Activated naive CD8-positive, alpha-beta T cell treated with anti-CD3 and anti-CD28 coated beads for 36 hours (primary cell): ENCODE results near the gene LRMDA. TPM values are rescaled to one million over a fixed set of nuclear protein-coding genes. Genes with fewer than 3 reads are reported as not detected.

Experiments
- DNase-seq: peaks from one replicate; pipeline ENCODE4 v3.0.0; 2021
- H3K27ac Mint-ChIP-seq: one replicate; pipeline ENCODE4 v1.8.0; 2022; ENCODE audit warnings: mild to moderate bottlenecking, moderate library complexity, mixed read lengths
- H3K27me3 Mint-ChIP-seq: one replicate; pipeline ENCODE4 v1.8.0; 2022; ENCODE audit warnings: mild to moderate bottlenecking, mixed read lengths
- H3K36me3 Mint-ChIP-seq: one replicate; pipeline ENCODE4 v1.8.0; 2021; ENCODE audit warnings: mild to moderate bottlenecking, mixed read lengths
- H3K4me1 Mint-ChIP-seq: one replicate; pipeline ENCODE4 v1.8.0; 2021; ENCODE audit warnings: mixed read lengths
- H3K4me3 Mint-ChIP-seq: one replicate; pipeline ENCODE4 v1.8.0; 2022; ENCODE audit warnings: mild to moderate bottlenecking, moderate library complexity, mixed read lengths
- H3K9me3 Mint-ChIP-seq: one replicate; pipeline ENCODE4 v1.8.0; 2022; ENCODE audit warnings: mixed read lengths
- total RNA-seq, 2 experiments: library from RNA; stranded (reverse); gene quantifications; one replicate each; pipeline ENCODE4 v1.2.3, GENCODE V29; 2021

Gene LRMDA
- total RNA-seq, 2 experiments from 2014 or later: not detected

DNA sequence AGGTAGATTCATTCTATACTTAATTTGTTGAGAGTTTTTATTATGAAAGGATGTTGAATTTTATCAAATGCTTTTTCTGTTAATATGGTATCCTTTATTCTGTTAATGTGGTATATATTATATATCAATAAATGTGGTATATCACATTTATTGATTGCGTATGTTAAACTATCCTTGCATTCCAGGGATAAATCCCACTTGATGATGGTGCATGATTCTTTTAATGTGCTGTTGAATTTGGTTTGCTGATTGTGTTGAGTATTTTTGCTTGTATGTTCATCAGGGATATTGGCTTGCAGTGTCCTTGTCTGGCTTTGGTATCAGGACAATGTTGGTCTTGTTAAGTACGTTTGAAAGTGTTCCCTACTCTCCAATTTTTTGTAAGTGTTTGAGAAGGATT lies 11.9 kb downstream of the LRMDA start:
- no peak for DNase-seq
- H3K27ac Mint-ChIP-seq: no peak overlapping the region
- H3K9me3 Mint-ChIP-seq: peaks cover 16% of the 10 kb centered on the region
- no peaks in the 10 kb centered on the region for H3K4me1 Mint-ChIP-seq
- no peak overlapping the region for H3K4me3 Mint-ChIP-seq
- no peaks in the 10 kb centered on the region for H3K36me3 Mint-ChIP-seq
- peaks cover 14% of the 10 kb centered on the region for H3K27me3 Mint-ChIP-seq

DNA sequence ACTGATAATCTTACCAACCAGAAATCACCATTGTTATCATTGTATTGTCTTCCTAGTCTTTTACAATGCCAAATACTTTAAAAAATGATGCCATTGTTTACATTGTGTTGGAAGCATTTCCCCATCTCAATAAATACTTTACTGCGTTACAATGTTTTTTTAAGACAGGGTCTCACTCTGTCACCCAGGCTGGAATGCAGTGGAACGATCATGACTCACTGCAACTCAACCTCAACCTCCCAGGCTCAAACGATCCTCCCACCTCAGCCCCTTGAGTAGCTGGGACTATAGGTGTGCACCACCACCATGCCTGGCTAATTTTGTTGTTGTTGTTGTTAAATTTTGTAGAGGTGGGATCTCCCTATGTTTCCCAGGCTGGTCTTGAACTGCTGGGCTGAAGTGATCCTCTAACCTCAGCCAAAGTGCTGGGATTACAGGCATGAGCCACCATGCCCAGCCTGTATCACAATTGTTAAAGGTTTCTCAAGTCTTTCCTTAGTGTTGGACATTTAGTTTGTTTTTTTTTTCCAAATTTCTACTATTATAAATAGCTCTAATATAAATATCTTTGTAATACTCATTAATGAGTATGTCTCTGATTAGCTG lies 13.5 kb downstream of the LRMDA start:
- no peaks in the 10 kb centered on the region for H3K4me1 Mint-ChIP-seq
- H3K36me3 Mint-ChIP-seq: no peaks in the 10 kb centered on the region
- H3K27me3 Mint-ChIP-seq: peaks cover 22% of the 10 kb centered on the region
- no peak for DNase-seq
- no peak overlapping the region for H3K4me3 Mint-ChIP-seq
- H3K9me3 Mint-ChIP-seq: peaks cover 16% of the 10 kb centered on the region
- H3K27ac Mint-ChIP-seq: no peak overlapping the region

DNA sequence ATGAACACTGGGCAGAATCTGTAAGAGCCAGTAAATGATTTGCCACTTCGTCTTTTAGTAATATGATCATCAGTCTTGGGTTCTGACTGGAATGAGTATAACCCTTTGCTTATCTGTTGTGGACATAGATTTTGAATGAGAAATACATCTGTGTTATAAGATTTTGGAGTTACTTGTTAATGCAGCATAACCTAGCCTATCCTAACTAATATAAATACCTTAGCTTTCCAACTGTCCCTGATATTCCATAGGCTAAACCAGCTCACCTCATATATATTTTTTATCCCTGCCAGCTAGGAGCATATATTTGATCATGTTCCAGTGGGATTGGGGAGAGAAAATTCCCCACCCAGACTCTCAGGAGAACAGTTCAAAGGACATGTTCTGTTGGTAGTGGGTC lies 15.1 kb downstream of the LRMDA start:
- H3K4me1 Mint-ChIP-seq: no peaks in the 10 kb centered on the region
- peaks cover 26% of the 10 kb centered on the region for H3K27me3 Mint-ChIP-seq
- peaks cover 16% of the 10 kb centered on the region for H3K9me3 Mint-ChIP-seq
- H3K4me3 Mint-ChIP-seq: no peak overlapping the region
- DNase-seq: no peak
- H3K27ac Mint-ChIP-seq: no peak overlapping the region
- no peaks in the 10 kb centered on the region for H3K36me3 Mint-ChIP-seq

DNA sequence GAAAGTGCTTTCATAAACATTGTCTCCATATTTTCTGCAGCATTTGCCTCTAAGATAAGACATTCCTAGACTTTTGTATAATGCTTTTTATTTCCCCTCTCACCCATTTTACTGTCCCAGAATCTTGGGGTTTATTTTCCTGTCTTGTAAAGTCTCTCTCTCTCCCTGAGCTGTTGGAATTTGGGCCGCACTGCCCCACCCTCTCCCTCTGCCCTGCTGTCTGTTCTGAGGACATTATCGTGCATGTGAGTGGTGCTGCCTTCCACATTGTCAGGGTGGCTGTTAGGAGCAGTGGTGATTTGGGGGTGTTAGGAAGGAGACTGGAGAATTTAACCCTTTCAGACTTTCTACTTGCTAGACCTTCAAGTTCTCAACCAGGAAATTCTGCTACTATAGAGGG lies 16.7 kb downstream of the LRMDA start:
- H3K4me1 Mint-ChIP-seq: no peaks in the 10 kb centered on the region
- no peak overlapping the region for H3K4me3 Mint-ChIP-seq
- no peaks in the 10 kb centered on the region for H3K36me3 Mint-ChIP-seq
- no peak for DNase-seq
- peaks cover 20% of the 10 kb centered on the region for H3K27me3 Mint-ChIP-seq
- no peak overlapping the region for H3K27ac Mint-ChIP-seq
- H3K9me3 Mint-ChIP-seq: peaks cover 9% of the 10 kb centered on the region

DNA sequence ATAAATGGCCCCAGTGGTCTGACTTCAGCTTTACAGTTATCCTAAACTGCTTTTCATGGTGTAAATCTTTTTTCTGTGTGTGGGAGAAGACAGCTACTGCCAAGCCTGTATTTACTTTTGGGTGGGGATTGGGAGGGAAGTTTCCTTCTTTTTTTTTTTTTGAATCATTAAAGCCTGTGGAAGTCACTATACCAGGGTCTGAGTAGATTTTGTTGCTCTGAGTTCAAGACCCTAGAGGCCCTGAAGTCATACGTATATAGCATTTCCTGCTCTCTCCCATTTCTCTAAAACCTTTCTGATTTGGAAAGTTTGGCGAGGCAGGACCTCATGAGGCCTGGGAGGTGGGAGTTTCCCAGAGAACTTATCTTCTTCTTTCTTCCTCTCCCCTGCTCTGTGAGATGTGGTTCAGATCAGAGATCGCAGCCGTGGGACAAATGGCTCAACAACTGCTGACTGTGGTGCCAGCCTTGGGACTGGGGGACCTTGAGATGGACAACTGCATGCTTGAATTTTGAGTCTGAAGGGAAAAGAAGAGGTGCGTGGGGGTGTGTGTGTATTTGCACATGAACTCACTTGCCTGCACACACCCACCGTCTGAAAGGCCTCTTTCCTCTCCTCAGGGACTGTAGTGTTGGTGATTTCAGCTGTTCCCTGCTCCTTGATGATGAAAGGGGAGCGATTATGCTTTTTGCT lies 18.1 kb downstream of the LRMDA start:
- Mint-ChIP-seq H3K27ac (no peak overlapping the region), H3K27me3 (peaks cover 16% of the 10 kb centered on the region), H3K9me3 (no peaks in the 10 kb centered on the region), H3K4me3 (no peak overlapping the region), H3K36me3 (no peaks in the 10 kb centered on the region), H3K4me1 (no peaks in the 10 kb centered on the region)
- DNase-seq: no peak

DNA sequence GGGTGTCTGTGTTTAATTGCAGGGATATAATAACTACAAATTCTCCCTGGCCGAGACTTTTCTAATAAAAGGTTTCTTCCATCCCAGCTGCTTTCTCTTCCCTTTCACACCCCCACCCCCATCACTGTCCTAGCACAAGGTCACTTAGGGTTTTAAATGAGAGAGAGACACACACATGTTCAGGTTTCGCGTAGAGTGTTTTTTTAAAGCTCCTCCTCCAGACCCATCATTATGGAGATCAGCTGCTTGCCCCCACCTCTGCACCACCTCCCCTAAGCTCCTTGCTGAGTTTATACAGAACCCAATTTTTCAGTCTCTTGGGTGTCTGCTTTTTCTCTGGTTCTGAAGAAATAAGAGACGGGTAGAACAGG lies 18.6 kb downstream of the LRMDA start:
- Mint-ChIP-seq H3K36me3 (no peaks in the 10 kb centered on the region), H3K27ac (no peak overlapping the region), H3K27me3 (peaks cover 16% of the 10 kb centered on the region), H3K4me1 (no peaks in the 10 kb centered on the region), H3K9me3 (no peaks in the 10 kb centered on the region), H3K4me3 (no peak overlapping the region)
- no peak for DNase-seq

DNA sequence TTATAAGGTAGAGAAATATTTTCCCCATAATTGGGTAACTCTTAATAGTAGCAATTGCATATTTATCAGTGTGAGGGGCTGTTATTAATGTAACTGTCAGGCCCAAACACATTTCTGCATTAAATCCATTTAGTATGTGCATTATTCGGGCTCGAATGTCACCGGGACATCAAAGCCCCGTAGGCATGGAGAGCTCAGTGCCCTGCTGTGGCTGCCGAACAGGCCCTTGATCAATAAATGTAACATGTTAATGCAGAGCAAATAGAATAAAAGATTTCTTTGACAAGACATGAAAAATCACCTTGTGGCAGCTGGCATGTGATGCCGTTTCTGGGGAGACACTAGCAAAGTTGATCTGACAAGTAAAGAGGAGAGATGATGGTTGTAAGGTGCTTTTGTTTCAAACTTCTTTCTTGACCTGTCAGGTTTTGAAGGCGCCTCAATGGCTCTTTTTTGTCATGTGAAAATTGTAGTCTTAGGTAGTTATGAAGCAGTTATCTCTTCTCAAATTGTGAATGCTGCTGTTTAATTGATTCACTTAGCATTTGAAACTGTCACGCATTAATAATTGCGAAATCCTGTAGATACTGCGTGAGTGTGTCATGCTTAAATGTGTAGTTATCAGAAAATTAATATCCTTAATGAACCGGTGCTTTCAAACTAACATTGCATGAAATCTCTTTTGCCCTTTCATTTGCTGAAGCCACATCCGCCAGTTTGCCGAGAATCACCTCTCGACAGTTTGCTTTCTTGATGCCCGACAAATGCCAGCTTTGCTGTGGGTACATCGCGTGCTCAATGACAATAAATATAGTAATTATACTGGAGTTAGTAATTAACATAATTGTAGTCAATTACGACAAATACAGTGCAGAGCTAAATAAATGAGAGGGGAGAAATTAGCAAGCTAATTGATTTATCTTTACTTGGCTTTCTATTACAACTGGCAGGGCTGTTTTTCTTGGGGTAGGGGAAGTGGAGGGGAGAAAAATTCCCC lies 19.5 kb downstream of the LRMDA start:
- H3K4me3 Mint-ChIP-seq: no peak overlapping the region
- peaks cover 16% of the 10 kb centered on the region for H3K27me3 Mint-ChIP-seq

DNA sequence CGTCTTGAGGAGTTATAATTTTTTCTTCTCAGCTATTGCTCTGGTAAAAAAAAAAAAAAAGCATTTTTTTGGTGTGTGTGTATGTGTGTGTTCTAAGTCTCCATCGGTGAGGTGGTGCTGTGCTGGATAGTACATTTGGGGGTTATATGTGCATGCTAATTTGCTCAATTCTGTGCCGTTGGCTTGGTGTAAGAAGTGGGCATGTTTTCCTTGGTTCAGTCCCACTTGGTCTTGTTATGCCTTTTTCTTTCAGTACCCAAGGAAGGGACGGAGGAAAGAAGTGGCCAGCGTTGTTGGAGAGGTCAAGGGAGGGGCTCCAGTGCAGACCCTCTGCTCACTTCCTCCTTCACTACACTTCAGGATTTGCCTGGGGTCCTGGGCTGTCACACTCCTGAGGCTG lies 20.4 kb downstream of the LRMDA start:
- Mint-ChIP-seq H3K9me3 (no peaks in the 10 kb centered on the region), H3K4me1 (no peaks in the 10 kb centered on the region), H3K36me3 (no peaks in the 10 kb centered on the region), H3K27ac (no peak overlapping the region), H3K4me3 (no peak overlapping the region), H3K27me3 (peaks cover 16% of the 10 kb centered on the region)
- no peak for DNase-seq

More for the DNA sequence above, 19.5 kb downstream of the LRMDA start:
- DNase-seq: no peak
- Mint-ChIP-seq H3K36me3 (no peaks in the 10 kb centered on the region), H3K9me3 (no peaks in the 10 kb centered on the region), H3K4me1 (no peaks in the 10 kb centered on the region), H3K27ac (no peak overlapping the region)

DNA sequence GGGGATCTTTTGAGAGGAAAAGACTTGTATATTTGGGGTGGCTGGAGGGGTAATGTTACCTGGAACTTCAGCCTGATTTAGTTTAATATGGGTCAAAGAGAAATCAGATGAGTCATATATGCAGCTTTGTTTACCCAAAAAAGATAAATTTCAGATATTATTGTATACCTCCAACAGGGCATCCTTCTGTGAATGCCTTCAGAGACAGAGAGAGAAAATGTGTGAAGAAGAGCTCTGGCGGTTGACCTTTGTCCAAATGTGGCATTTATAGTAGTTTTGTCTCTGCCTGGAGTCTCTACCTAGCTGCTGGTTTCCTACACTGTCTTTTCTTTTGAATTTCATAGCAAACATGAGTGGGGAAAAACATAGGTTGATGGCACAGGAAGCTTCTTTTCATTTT lies 21.6 kb downstream of the LRMDA start:
- DNase-seq: no peak
- H3K27me3 Mint-ChIP-seq: peaks cover 15% of the 10 kb centered on the region
- no peaks in the 10 kb centered on the region for H3K9me3 Mint-ChIP-seq
- no peaks in the 10 kb centered on the region for H3K4me1 Mint-ChIP-seq
- H3K4me3 Mint-ChIP-seq: no peak overlapping the region
- H3K27ac Mint-ChIP-seq: no peak overlapping the region
- no peaks in the 10 kb centered on the region for H3K36me3 Mint-ChIP-seq

DNA sequence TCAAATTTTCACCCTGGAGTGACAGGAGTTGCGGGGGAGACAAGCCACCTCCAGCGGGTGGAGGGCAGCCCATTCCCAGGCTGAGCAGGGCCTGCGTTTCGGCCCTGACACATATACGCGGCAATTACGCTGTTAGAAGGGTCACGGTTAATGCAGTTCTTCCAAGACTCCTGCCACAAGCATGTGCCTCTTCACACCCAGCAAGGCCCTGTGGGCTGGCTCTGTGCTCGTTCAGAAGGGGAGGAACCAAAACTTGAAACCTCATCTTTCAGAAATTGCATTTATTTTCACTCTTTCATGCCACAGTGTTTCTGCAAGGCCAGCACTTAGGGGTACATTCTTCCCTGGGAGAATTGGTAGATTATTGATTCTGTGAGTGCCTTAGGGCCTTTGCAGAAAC lies 24.7 kb downstream of the LRMDA start:
- H3K9me3 Mint-ChIP-seq: no peaks in the 10 kb centered on the region
- DNase-seq: no peak
- H3K4me3 Mint-ChIP-seq: no peak overlapping the region

DNA sequence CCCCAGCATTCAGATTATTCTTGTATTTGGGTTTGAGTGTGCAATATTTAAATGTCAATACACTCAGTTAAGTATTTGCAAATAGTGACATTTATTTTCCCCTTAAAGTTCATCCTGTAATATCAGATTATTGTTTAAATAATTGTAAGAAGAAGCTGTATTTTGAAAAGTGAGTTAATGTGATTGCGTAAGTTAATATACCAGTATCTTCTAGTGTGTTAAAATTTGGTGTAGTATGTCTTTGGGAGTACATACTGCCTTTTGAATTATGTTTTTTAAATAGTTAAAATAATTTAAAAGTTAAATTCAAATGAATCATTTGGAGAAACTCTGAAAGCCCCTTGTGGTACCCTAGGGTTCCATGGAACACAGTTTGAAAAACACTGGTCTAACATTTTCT lies 28.6 kb downstream of the LRMDA start:
- Mint-ChIP-seq H3K4me3 (no peak overlapping the region), H3K4me1 (no peaks in the 10 kb centered on the region), H3K27ac (no peak overlapping the region), H3K9me3 (no peaks in the 10 kb centered on the region), H3K36me3 (no peaks in the 10 kb centered on the region), H3K27me3 (no peaks in the 10 kb centered on the region)
- no peak for DNase-seq

More for the DNA sequence above, 24.7 kb downstream of the LRMDA start:
- H3K36me3 Mint-ChIP-seq: no peaks in the 10 kb centered on the region
- no peaks in the 10 kb centered on the region for H3K4me1 Mint-ChIP-seq
- H3K27ac Mint-ChIP-seq: no peak overlapping the region
- H3K27me3 Mint-ChIP-seq: no peaks in the 10 kb centered on the region

DNA sequence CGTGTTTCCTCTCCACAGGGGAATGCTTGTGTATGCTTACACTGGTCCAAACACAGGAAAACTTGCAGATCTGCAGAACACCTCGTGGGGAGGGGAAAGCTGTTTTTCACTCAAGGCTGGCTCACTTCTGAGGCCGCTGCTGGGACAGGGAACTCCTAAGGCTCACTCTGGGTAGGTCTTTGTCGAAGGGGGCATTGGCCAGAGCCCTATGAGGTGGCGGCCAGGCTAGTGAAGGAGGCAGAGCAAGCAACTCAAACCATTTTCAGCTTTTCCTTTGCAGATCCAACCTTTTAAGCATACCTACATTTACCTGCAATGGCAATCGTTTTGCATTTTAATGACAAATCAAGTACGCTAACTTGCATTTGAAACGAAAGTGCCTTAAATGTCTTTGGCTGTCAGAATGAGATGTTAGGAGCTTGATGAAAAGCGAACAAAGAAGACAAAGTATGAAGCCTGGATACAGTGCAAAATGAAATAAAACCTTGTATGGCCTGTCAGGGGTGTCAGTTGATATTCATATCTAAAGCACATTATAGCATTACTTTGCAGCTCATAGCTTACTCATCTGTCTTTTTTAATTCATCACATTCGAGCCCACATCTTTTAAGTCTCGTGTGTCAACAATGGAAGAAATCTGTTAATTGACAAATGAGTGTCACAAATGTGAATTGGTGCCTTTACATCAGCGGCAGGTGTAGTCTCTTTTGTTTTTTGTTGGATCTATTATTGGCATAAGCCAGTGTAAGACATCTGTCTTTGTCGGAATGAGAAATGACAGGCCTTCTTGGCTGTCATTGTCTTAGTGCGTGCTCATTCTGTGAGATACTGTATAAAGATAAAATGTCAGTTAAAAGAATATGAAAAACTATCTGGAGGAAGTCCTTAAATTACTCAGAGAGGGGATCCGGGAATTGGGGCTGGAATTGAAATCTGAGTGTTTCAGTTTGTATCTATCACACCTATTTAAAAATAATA lies 30.5 kb downstream of the LRMDA start:
- no peak for DNase-seq
- Mint-ChIP-seq H3K4me3 (no peak overlapping the region), H3K4me1 (no peaks in the 10 kb centered on the region), H3K27ac (no peak overlapping the region), H3K36me3 (no peaks in the 10 kb centered on the region), H3K27me3 (no peaks in the 10 kb centered on the region), H3K9me3 (no peaks in the 10 kb centered on the region)

DNA sequence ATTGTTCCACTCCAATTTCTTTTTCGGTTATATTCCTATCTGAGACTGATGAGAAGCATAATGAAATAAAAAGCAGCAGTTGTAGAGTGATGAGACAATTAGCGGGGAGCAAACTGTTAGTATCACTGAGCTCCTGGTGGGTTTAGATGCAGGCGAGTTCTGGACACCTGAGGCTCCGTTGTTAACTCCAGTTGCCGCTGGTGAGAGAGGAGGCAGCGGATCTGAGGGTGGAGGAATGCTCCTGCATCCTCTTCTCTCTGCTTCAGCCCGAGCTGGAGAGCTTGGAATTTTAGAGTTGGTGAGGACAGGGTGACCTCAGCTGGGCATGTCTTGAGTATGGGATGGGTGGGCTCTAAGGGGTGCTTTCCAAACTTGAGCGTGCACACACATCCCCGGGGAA lies 31.4 kb downstream of the LRMDA start:
- H3K27ac Mint-ChIP-seq: no peak overlapping the region

More for the DNA sequence above, 31.4 kb downstream of the LRMDA start:
- Mint-ChIP-seq H3K27me3 (no peaks in the 10 kb centered on the region), H3K9me3 (no peaks in the 10 kb centered on the region), H3K4me3 (no peak overlapping the region), H3K4me1 (no peaks in the 10 kb centered on the region), H3K36me3 (no peaks in the 10 kb centered on the region)
- DNase-seq: no peak
